WI38 (cell line): ENCODE data around the gene PCNX3.

Experiments
- H3K4me3 ChIP-seq: 2 replicates; pipeline ENCODE4 v1.5.1; 2011; ENCODE audit warnings: low read depth, mild to moderate bottlenecking, control low read depth, low read length
- TF ChIP-seq, protein P1 (sequence below): IDR thresholded peaks from 2 replicates; pipeline ENCODE4 v1.5.1; 2012; ENCODE audit warnings: low read depth, mild to moderate bottlenecking, control low read depth, low read length

Gene PCNX3

DNA sequence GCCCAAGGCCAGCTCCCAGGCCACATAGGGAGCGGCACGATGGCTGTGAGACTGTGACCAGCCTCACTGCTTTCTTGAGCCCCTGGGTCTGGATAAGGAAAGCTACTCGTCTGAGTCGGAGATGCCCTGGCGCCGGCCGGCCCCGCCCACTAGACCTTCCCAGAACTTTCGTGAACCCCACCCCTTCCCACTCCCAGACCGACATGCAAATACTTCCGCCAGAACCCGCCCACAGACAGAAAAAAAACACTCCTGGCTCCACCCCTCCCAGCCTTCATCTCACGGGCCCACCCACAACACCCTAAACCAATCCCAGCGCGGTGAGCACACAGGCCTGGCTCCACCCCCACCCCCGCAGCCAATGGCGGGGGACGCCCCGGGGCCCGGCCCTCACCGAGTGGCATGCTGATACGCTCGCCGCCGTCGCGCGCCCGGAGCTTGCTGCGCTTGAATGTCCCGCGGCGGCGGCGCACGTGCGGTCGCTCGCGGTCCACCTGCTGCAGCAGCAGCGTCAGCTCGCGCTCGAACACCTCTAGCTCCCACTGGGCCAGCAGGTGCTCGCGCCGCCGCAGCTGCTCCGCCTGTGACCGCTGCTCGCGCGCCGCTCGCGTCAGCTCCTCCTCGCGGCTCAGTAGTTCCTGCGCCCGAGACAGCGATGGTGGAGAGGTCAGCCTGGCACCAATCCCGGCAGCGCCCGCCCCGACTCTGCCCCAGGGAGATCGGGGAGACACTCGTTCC, 8.5 kb upstream of the PCNX3 start:
- H3K4me3 ChIP-seq: no peak overlapping the region

DNA sequence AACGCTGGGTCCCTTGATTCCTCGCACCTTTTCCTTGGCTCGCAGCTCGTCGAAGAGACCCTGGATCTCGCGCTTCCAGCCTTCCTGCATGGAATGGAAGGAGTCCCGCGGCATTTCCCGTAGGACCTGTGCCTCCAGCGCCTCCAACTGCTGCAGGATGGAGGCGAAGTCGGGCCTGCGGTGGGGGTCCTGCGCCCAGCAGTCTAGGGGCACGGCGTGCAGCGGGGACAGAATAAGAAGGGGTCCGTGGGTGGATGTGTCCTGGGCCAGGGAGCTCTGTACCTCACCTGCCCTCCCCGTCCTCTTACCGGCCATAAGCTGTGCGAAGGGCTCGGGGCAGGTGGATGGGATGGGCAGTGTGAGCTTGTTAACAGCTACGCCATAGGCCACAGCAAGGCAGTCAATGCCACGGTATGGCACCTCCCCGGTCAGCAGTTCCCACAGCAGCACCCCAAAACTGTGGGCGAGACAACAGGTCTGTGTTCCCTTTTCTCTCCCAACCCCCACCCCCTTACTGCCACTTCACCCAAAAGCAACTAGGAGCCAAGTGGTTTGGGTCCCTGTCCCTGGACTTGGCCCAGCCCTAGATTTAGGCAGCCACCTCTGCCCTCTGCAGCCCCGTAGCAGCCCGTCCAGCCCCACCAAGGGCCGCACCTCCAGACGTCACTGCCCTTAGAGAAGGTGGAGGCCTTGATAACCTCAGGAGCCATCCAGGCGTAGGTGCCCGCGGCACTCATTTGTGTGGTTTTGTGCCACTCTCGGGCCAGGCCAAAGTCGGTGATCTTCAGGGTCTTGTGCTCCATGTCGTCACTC, 7.8 kb upstream of the PCNX3 start:
- TF ChIP-seq, protein P1, sequence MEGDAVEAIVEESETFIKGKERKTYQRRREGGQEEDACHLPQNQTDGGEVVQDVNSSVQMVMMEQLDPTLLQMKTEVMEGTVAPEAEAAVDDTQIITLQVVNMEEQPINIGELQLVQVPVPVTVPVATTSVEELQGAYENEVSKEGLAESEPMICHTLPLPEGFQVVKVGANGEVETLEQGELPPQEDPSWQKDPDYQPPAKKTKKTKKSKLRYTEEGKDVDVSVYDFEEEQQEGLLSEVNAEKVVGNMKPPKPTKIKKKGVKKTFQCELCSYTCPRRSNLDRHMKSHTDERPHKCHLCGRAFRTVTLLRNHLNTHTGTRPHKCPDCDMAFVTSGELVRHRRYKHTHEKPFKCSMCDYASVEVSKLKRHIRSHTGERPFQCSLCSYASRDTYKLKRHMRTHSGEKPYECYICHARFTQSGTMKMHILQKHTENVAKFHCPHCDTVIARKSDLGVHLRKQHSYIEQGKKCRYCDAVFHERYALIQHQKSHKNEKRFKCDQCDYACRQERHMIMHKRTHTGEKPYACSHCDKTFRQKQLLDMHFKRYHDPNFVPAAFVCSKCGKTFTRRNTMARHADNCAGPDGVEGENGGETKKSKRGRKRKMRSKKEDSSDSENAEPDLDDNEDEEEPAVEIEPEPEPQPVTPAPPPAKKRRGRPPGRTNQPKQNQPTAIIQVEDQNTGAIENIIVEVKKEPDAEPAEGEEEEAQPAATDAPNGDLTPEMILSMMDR: no peak
- no peak overlapping the region for H3K4me3 ChIP-seq

More for the DNA sequence above, 8.5 kb upstream of the PCNX3 start:
- TF ChIP-seq, protein P1: no peak

DNA sequence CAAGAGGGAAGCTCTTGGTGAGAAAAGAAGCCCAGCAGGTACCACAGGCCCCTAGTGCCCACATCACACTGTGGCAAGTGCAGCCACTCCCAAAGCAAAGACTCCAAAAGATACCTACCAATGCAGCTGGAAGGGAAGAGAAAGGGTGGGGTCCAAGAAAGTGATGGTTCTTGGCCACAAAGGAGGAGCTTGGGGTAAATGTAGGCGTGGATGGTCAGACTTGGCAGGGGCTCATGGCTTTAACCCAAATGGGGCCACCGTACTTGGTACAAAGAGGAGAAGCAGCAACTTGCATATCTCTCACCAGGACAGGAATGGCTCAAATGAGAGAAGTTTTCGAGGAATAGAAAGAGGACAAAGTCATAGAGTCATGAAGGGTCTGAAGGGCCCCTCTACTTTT, 6.3 kb upstream of the PCNX3 start:
- TF ChIP-seq, protein P1: no peak
- no peak overlapping the region for H3K4me3 ChIP-seq

DNA sequence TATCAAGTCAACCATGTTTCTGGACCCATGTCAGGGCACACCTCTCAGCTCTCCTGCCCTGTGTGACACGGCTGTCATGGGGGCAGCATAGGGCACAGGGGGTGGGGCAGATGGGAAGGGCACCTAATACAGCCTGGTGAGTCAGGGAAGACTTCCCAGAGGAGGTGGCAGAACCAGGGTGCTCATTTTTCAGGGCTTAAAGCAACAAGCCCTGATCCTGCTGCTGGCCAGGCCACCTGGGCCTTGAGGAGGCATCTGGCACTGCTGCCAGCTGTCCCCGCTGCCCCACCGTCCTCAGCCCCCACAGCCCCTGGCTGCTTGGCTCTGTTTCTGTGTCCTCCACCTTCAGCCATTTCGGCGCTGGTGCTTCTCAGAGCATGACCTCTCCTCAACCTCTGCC, 5.9 kb upstream of the PCNX3 start:
- no peak overlapping the region for H3K4me3 ChIP-seq
- TF ChIP-seq, protein P1: no peak

DNA sequence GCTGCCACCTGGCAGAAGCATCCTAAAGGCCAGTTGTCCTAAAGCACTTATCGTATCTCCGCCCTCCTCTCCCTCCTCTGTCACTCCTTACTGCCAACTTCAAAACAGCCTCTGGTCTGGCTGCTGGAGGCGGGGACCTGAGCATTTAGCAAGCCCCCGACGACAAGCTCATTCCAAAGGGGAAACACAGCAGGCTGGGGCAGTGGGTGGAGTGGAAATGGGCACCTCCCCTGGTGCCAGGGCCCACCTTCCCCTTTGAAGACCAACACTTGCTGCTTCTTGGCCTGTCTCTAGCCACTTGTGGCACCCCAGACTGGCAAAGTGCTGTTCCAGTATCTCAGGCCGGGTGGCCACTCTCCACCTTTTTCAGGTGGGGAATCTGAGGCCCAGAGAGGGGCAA, 5.2 kb upstream of the PCNX3 start:
- no peak overlapping the region for H3K4me3 ChIP-seq
- TF ChIP-seq, protein P1: no peak

DNA sequence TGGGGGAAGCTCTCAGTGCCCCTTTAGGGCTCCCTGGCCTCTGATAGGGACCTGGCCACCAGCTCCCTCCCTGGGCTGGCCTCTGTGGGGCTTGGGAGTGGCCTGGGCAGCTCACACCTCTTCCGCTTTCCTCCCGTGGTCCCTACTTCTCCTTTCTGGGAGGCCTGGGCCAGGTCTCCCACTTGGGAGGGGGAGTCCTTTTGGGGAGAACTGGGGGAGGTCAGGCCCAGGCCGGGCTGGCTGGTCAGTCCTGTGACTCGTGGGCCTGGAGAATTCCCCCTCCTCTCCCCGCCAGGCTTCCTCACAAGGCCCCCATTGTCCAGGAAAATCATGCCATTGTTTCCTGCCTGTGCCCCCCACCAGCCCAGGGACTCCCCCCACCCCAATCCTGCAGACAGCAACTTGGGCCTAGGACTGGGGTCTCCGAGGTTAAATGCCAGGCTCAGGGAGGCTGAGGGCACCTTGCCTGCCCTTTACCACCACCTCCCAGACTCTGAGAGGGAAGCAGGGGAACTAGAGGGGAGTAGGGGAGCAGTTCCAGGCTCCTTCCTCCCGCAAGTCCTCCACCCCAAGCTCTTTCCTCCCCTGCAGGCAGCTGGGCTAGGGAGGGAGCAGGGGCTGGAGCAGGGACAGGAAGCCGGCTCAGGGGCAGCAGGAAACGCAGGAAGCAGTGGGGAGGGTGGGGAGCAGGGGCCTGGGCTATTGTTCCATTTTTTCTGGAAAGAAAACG, 4.4 kb upstream of the PCNX3 start:
- peak overlapping the region; percentile 77 for H3K4me3 ChIP-seq
- TF ChIP-seq, protein P1: no peak
